T follicular helper cell (primary cell): ENCODE data around the gene PTH1R.

ENCODE experiments used
- DNase-seq: peaks from one replicate; pipeline ENCODE4 v3.0.0-alpha.2; 2020; ENCODE audit warnings: low read depth

PTH1R gene

DNA sequence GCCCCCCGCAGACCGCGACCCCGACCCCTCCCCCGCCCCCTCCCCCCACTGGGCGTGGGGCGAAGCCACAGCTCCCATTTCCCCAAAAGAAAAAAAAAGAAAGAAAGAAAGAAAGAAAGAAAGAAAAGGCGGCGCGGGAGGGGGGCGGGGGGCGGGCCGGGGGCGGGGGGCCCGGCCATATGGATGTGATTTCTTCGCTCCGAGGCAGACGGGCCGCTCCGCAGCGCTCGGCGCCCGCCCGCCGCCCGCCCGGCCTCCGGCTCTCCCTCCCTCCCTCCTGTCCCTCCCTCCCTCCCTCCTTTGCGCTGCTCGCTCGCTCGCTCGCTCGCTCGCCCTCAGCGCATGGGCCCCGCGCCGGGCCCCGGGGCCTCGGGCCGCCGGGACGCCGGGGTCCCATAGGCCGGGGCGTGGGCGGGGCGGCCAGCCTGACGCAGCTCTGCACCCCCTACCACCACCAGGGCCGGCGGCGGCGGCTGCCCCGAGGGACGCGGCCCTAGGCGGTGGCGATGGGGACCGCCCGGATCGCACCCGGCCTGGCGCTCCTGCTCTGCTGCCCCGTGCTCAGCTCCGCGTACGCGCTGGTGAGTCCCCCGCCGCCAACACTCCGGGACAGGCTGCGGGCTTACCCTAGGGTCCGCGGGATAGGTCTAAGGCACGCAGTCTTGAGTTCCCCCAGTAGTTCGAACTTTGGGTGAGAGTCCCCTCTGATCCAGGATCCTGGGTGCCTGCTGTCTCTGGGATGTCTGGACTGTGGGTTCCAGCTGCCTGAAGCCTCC, 5.7 kb downstream of the PTH1R start:
- DNase-seq = no peak

- DNase-seq = no peak
Measured at GRCh38 chr3:46883830-46884185, 6.3 kb downstream of the PTH1R start.

DNA sequence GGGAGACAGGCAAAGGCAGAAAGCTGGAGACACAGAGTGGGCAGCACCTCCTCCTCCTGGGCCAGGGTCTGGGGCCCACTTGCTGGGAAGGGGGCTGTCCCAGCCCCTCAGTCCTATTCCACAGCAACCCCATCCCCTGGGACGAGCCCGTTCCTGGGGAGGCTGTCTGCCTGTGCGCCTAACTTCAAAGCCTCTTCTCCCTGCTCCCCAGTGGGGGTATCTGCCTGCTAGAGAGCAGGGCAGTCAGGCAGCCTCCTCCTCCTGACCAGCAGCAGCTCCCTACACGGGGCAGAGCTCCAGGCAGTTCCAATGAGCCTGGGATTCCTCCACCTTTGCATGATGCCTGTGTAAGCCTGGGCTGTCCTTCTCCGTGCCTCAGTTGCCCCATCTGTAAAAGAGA, 6.9 kb downstream of the PTH1R start:
- DNase-seq = no peak

- no peak for DNase-seq
Measured at GRCh38 chr3:46884929-46885328, 7.4 kb downstream of the PTH1R start.

DNA sequence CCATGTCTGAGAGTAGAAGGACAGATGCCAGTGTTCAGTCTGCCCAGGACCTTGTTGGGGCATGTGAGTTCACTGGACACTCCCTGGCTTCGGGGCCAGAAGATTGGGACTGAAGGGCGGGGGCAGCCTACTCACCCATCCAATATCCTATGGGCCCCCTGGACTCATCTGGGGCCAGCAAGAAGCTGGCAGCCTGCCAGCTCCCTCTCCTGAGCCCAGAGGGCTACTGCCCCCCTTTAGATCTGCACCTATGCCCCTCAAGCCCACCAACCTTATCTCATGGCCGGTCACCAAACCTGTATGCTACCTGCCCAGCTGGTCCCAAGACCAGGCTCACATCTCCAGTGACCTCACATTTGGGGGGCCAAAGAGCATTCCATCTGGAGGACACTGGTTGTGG, 8.1 kb downstream of the PTH1R start:
- DNase-seq = no peak

DNA sequence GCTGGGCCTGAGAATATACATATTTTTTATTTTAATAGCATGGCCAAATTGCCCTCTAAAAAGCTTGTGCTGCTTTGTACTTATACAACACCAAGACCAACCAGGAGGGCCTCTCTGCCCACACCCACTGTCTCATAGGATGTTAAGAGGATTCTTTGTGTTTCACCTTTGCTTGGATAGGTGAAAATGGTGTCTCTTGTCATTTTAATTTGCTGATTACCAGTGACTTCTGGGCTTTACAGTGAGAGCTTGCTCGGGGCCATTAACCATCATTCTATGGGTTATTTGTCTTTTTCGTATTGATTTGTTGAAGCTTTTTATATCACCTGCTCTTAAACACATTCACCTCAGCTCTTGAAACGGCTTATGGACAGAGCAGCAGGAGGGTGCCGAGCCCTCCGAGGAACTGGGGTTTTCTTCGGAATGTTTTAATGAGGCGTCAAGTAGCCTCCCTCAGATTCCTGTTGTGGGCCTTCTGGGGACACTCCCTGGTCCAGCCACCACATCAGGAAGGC, 10.5 kb downstream of the PTH1R start:
- DNase-seq = no peak

DNA sequence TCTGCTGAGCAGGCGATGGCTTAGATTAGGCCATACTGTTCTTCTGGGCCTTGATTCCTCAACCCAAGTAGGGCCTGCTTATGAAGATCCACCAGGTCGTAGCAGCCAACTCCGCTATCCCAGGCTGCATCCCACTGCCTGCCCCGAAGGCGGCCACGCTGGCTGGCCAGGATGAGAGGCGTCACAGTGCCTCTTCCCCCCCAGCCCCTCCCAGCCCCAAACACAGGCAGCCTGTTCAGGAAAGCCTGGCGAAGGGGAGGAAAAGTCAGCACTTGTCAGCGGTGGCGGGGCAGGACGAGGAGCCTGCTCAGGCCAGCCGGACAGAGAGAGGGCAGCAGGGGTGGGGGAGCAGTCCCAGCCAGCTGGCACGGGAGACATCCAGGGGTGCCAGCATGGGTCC, 11.2 kb downstream of the PTH1R start:
- DNase-seq = no peak

GRCh38 chr3:46889381-46890110, 12.0 kb downstream of the PTH1R start:
- no peak for DNase-seq

GRCh38 chr3:46890132-46890531, 12.6 kb downstream of the PTH1R start:
- no peak for DNase-seq

DNA sequence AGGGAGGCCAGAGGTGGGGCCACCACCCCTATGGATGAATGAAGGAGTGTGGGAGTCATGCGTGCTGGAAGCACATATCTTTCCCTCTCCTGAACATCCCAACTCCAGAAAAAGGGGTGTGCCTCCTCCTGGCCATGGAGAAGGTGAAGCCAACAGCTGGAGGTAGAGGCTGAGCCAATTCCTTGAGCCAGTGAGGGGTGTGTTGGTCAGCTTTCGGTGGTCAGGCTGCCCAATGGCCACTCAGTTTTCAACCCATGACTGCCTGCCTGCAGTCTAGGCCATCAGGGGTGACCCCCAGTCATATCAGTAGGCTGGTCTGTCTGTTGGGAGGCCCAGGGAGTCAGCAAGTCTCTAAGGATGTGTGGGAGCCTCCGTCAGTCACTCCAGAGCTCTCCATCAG, 13.6 kb downstream of the PTH1R start:
- no peak for DNase-seq

- no peak for DNase-seq
Measured at GRCh38 chr3:46892285-46893145, 15.0 kb downstream of the PTH1R start.

DNA sequence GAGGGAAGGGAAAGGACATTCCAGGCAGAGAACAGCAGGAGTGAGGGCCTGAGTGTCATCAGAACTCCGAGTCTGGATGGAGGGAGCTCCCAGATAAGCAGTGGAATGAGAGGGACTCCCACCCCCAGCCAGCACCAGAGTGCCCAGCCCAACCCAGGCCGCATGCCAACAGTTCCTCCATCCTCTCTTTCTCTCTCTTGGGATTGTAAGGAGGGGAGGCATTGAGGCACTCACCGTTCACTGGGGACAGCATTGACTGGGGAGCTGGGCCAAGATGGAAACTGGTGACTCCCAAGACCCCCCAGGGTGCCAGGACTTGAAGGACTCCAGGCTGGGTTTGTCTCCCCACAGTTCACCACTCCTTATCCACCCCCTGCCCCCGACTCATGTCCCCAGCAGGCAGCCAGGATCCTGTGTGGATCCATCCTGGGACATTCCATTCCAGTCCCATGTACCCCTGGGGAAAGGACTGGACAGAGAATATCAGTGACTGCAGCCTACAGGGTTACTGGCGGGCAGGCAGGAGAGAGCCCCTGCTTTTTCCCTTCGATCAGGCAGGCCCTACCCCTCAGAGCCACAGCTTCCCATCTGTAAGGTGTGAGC, 15.7 kb downstream of the PTH1R start:
- DNase-seq = no peak

DNA sequence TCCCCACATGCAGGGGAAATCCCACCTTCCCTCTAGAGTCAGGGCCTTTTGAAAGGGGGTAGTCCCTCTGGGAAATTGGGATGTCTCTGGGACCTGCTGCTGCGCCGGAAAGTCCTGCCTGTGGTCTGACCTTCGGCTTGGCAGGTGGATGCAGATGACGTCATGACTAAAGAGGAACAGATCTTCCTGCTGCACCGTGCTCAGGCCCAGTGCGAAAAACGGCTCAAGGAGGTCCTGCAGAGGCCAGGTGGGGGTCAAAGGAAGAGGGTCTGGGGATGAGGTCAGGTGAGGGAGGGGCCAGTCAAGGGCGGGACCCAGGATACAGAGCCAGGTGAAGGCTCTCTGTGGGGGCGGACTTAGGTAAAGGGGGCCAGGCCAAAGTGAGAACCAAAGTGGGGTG, 16.2 kb downstream of the PTH1R start:
- no peak for DNase-seq

- no peak for DNase-seq
Measured at GRCh38 chr3:46894256-46894655, 16.7 kb downstream of the PTH1R start.

GRCh38 chr3:46895204-46895660, 17.7 kb downstream of the PTH1R start:
- peak; percentile 68 for DNase-seq

DNA sequence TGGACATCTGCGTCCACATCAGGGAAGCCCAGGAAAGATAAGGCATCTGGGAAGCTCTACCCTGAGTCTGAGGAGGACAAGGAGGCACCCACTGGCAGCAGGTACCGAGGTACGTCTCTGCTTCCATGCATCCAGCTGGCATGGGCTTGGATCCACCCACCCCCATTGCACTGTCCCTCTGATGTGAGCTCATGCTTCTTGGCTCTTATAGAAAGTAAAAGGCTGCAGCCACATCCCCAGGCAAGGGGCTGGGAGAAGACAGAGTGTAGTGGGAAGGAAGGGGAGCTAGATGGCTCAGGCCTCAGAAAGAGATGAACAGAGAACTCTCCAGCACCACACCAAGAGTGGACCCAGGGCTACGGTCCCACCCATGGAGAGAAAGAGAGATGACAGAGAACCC, 18.2 kb downstream of the PTH1R start:
- no peak for DNase-seq

DNA sequence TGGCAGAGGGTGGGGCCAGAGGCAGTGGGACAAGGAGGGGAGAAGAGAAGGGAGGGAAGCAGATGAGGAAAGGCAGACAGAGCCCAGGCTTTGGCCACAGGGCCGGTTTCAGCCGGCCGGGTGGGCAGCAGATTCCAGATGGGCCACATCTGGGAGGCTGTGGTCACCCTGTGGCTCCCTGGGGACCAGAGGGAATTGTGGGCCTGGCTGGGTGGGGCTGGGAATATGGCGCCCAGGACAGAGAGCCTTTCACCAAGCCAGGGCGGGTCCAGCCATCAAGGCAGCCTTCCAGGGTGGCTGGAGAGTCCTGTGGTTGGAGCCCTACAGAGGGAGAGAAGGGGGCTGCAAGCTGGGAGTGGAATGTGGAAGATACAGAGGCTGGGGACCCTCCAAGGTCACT, 18.9 kb downstream of the PTH1R start:
- no peak for DNase-seq

- DNase-seq = no peak
Measured at GRCh38 chr3:46897031-46897430, 19.5 kb downstream of the PTH1R start.

DNA sequence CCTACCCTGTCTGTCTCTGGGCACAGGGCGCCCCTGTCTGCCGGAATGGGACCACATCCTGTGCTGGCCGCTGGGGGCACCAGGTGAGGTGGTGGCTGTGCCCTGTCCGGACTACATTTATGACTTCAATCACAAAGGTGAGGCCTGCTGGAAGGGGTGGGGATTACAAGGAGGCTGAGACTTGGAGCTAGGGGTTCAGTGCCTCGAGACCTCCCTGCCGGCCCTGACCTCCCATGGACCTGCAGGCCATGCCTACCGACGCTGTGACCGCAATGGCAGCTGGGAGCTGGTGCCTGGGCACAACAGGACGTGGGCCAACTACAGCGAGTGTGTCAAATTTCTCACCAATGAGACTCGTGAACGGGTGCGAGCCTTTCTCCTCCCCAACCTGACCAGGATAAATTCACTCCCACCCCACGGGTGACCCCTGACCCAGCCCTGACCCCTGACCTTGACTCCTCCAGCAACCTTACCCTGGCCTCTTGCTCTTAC, 20.4 kb downstream of the PTH1R start:
- no peak for DNase-seq

- DNase-seq = no peak
Measured at GRCh38 chr3:46898321-46899150, 21.0 kb downstream of the PTH1R start.
